Forelimb muscle (tissue), 1 donor: ENCODE measurements around the gene MRAS. TPM values are rescaled to one million over a fixed set of nuclear protein-coding genes. Genes with fewer than 3 reads are reported as not detected.

Experiments used
- DNase-seq: peaks from one replicate; pipeline ENCODE4 v3.0.0-alpha.2; 2013; ENCODE audit warnings: low read depth
- polyA plus RNA-seq: library from polyadenylated mRNA; unstranded; fragments of 120-200 nt; gene quantifications from one replicate; pipeline ENCODE4 v1.2.1, GENCODE V29; 2013; ENCODE audit not compliant: insufficient read length

Gene MRAS
- 69.6 TPM for polyA plus RNA-seq

DNA sequence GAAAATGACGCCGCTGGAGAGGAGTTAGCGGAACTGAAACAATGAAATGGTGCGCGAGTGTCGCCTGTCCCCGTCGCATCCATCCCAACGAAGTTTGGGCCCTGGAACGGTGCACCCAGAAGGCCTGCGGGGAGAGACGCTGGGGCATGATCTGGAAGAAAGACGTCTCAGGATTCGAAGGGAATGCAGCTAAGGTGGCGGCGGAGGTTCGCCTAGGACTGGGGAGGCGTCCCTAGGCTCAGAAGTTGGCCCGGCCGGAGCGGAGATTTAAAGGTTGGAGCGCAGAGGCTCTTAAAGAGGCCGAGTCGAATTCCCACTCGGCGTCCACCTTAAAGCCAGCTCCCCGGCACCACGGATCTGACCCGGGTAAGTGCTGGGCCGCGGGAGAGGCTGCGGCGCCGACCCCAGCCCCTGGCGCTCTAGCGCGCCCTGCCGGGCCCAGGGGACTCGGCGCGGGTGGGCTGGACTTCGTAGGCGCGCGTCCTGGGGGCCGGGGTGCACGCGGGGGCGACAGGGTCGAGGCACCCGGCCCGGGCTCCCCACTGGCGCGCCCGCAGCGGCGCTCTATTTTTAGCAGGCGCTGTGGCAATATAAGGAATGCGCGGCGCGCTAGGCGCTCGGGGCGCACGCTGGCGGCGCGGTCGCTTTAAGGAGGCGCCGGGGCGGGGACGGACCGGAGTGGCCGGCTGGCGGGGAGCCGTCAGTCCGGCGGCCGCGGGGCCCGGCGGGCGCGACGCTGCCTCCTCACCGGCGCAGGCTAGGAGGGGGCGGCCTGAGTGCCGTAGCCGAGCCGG lies at the start of gene MRAS:
Gene MRAS (plus strand): TSS at position 620 of the 794 bp plus-strand sequence. CDS start 24,305 bp downstream, outside the sequence.
- DNase-seq: no peak

GRCh38 chr3:138300647-138301046 lies 47.7 kb upstream of the MRAS start:
- DNase-seq: no peak

- DNase-seq: no peak
Observed at GRCh38 chr3:138303474-138303873, 44.9 kb upstream of the MRAS start.

GRCh38 chr3:138307899-138308298 lies 40.5 kb upstream of the MRAS start:
- no peak for DNase-seq

- no peak for DNase-seq
Observed at GRCh38 chr3:138308783-138309182, 39.6 kb upstream of the MRAS start.

DNA sequence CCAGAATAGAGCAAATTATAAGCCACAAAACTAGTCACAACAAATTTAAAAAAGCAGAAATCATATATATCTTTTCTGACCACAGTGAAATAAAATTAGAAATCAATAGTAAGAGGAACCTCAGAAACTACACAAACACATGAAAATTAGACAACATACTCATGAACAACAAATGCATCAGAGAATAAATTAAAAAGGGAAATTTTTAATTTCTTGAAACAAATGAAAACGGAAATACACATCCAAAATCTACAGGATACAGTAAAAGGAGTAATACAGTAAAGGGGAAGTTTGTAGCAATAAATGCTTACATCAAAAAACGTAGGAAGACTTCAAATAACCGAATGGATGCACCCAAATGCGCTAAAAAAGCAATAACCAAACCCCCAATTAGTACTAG lies 37.9 kb upstream of the MRAS start:
- DNase-seq: no peak

- no peak for DNase-seq
Observed at GRCh38 chr3:138314751-138315150, 33.6 kb upstream of the MRAS start.

GRCh38 chr3:138317687-138318086 lies 30.7 kb upstream of the MRAS start:
- DNase-seq: no peak

DNA sequence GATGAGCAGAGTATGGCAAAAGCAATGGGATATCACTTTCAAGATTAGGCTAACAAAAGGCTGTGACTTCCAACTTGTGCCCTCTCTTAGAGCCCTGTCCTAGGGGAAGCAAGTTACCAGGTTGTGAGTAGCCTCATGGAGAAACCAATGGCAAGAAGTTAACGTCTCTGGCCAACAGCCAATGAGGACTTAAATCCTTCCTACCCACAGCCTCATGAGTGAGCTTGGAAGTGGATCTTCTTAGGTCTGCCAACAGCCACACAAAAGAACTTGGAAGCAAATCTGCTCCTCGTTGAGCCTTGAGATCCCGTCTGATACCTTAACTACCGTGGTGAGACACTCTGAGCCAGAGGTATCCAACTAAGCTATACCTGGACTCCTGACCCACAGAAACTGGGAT lies 24.4 kb upstream of the MRAS start:
- no peak for DNase-seq

DNA sequence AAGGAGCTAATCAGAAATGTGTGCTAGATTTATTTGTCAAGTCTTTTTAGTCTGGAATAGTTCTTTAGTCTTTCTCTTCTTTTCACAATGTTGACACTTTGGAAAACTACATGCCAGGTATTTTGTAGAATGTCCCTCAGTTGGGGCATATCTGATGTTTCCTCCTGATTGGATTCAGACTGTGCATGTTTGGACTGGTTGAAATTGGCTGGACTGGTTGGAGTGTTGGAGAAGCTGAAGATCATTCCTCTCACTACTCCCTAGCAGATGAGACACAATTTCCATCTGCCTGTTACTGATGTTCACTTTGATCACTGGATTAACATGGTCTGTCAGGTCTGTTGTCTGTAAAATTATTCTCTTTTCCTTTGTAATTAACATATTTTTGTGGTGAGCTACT lies 22.4 kb upstream of the MRAS start:
- DNase-seq: no peak

DNA sequence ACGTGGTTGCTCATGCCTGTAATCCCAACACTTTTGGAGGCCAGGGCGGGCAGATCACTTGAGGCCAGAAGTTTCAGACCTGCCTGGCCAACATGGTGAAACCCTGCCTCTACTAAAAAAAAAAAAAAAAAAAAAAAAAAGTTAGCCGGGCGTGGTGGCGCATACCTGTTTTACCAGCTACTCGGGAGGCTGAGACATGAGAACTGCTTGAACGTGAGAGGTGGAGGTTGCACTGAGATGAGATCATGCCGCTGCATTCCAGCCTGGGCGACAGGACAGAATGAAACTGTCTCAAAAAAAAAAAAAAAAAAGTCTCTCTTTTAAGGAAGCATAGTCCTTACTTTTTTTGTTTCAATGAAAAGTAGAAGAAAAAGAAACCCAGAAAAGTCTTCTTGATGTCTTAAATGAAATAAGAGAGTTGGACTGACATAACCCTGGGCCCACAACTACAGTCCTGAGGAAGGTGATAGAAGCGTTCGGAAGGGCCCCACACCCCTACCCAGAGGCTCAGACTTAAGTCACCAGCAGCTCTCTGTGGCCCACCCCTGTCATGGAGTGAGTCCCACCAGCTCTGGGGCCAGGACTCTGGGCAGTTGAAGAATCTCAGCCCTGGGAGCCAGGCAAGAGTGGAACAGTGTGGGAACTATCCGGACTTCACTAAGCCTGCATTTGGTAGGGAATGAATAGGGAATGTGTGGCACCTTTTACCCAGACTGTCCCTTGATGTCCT lies 21.3 kb upstream of the MRAS start:
- DNase-seq: no peak

DNA sequence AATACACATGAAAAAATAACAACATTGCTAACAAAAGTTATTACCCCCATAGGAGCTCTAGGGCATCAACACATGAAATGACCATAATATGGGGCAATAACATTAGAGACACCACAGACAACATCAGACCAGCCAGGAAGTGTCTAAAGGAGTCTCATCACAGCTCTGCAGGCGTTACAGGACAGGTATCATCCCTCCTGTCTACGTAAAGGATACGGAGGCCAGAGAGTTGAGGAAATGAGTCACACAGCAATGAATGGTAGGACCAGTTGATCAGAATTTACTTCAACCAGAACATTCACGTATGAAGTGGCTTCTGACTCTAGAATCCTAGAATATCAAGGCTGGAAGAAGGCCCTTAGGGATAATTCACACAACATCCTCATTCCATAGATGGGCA lies 20.5 kb upstream of the MRAS start:
- no peak for DNase-seq

GRCh38 chr3:138328341-138328740 lies 20.0 kb upstream of the MRAS start:
- no peak for DNase-seq

DNA sequence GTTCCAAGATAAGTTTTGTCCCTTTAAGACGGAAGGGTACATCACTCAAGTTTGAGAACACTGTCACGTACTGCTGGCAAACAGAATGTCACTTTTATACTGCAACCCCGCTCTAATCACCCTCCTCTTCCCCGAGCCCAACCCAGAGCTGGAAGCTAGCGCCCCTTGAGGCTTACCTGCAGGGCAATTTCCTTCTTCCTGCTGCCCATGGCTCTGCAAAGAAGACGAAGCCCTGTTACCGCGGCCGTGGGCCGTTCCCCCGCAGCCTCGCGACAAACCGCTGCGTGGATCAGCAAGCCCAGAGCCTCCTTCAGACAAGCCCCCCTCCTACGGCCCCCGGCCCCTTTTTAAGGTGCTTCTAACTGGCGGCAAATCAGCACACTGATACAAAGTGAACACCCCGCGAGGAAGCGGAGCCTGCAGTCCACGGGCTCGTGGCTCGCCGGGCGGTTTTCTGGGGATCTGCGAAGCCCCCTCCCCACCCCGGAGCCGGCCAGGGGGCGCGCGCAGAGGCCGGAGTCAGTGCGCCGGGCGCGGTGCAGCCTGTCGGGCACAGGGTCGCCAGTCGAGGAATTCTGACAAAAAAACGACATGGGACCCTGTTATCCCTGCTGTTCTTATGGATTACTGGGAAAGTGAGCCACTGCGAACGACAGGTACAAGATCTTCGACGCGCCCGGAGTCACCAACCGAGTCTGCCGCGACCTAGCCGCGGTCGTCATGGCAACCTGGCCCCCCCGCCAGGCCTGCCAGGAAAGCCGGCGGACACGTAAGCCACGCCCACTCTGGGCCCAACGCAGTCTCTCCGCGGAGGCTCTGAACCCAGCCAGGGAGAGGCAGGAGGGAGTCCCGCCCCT lies 19.0 kb upstream of the MRAS start, which contains the start of gene NME9:
Gene NME9 (minus strand): TSS at position 725 of the 857 bp plus-strand sequence. CDS start 516 bp downstream, at position 209.
- no peak for DNase-seq

DNA sequence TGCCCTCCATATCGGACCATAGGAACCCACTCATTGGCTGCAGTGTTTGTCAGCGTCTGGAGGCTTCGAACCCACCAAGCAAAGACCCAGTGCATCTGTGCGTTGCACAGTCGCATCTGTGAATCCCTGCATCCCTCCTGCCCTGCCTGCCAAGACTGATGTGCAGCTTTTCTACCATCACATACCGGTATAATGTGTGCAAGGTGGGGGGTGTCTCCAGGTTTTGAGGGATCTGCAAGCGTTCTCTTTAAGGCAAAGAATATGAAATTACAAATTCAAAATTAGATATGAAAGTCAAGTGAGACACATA lies 18.4 kb upstream of the MRAS start:
- no peak for DNase-seq

- no peak for DNase-seq
Observed at GRCh38 chr3:138331143-138331894, 17.1 kb upstream of the MRAS start.

GRCh38 chr3:138332472-138333073 lies 15.8 kb upstream of the MRAS start:
- DNase-seq: no peak

DNA sequence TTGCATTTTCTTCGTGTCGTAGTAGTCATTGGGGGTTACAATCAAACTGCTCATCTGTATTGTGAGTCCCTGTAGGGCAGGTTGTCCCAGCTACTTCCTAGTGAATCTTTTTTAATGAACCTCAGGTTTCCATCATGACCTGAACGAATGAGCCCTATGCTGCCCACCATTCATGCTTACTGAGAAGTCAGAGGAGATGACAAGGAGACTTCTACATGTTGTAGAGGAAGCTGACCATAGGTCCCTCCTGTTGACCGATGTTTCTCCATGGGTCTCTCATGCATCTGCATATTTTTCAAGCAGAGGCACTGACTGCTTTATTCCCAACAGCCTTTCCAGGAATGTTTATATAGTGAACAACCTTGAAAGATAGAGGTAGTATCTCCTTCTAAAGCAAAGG lies 13.8 kb upstream of the MRAS start:
- no peak for DNase-seq

DNA sequence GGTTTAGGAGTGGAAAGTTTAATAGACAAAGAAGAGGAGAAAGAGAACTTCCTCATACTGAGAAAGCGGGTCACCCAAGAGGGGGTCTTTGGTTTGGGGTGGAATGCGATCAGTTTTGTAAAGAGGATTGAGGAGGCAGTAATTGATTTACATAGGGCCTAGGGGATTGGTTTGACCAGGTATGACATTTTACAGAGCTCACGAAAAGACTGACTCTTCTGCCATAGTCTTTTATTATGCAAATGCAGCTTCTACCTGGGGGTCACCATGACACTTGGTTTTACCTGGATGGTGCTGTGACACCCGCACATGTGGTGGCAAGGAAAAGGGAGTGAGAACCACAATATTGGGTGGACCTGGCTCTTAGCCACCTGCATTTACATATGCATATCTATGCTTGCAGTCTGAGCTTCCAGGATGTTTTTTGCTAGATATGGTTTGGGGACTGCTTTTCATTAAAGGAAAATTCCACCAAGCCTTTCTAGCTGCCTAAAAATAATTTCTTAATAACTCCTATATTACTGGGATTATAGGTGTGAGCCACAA lies 11.9 kb upstream of the MRAS start:
- DNase-seq: no peak

- no peak for DNase-seq
Observed at GRCh38 chr3:138338244-138338643, 10.1 kb upstream of the MRAS start.

DNA sequence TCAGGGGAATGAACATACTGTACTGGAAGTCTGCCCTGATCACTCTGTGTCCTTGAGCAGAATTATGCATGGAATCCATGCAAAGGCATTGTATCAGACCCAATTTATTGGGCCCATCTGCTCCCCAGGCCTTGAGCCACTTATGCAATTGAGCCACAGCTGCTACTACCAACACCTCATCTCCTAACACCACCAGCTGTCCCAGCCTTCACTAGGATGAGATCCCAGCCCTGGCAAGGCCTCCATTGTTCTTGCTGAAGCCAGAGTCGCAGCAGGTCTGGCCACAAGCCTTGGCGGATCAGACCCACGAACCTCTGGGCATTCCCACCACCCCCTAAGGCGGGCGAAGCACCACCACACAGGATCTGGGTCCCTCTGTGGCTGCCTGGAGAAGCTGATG lies 9.6 kb upstream of the MRAS start:
- DNase-seq: no peak
